Testis (tissue), 2 donors: ENCODE results near the gene ZCCHC2.

Experiments used
- POLR2A ChIP-seq: fragments of 450-650 bp; IDR thresholded peaks from one replicate; pipeline ENCODE4 v1.6.1; 2017; ENCODE audit warnings: antibody characterized with exemption, mild to moderate bottlenecking, moderate library complexity
- TF ChIP-seq, protein P1 (sequence below), 3 experiments: fragments of 450-650 bp in 2 of 3; fragments of 200-600 bp in 1 of 3; sonication (generic) in 1 of 3; IDR thresholded peaks; one replicate each; pipeline ENCODE4 v1.5.1; 2016 to 2019; ENCODE audit warnings: antibody characterized with exemption in 3 of 3, mild to moderate bottlenecking in 2 of 3, moderate library complexity in 1 of 3

DNA sequence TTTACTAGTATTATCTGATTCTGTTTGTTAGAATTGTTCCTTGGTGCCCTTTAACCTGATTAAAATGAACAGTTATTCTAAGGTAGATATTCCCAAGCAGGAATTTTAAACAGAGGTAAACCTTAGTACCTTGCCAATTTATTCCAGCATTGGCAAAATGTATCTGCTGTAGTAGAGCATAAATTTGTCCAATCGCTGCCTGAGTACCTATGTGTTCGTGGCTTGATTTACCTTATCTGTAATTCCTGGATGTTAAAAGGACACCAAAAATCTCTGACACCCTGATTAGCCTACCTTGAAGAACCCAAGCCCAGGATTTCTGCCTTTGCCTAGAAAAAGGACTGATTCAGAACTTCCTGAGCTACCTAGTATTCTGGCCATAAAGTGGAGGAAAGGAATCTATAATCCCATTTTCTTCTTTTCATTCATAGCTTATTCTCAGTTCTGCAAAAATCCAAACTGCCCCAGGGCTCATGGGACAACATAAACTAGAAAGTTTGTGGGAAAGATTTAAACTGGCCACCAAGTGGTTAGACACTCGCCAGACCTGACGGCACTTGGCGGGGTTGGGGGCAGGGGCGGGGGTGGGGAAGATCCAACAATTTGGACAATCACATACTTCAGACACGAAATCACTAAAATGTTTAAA is 16.2 kb upstream of the ZCCHC2 start:
- TF ChIP-seq, protein P1, sequence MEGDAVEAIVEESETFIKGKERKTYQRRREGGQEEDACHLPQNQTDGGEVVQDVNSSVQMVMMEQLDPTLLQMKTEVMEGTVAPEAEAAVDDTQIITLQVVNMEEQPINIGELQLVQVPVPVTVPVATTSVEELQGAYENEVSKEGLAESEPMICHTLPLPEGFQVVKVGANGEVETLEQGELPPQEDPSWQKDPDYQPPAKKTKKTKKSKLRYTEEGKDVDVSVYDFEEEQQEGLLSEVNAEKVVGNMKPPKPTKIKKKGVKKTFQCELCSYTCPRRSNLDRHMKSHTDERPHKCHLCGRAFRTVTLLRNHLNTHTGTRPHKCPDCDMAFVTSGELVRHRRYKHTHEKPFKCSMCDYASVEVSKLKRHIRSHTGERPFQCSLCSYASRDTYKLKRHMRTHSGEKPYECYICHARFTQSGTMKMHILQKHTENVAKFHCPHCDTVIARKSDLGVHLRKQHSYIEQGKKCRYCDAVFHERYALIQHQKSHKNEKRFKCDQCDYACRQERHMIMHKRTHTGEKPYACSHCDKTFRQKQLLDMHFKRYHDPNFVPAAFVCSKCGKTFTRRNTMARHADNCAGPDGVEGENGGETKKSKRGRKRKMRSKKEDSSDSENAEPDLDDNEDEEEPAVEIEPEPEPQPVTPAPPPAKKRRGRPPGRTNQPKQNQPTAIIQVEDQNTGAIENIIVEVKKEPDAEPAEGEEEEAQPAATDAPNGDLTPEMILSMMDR (IDR thresholded peaks at IDR 0.05): no peak
- TF ChIP-seq POLR2A: no peak
